GM23338 (cell line): Measurements from ENCODE around the gene TPSB2. TPM values are rescaled to one million over a fixed set of nuclear protein-coding genes. Genes with fewer than 3 reads are reported as not detected.

ENCODE experiments used
- ATAC-seq: fragments of 200-7000 bp; cut with Tn5 transposase; 3 replicates; pipeline ENCODE4 v1.9.1; 2020
- DNase-seq: peaks from one replicate; pipeline ENCODE4 v3.0.0-alpha.2; 2015; ENCODE audit warnings: low spot score
- H2AFZ ChIP-seq: fragments of 200-600 bp; sonication (generic); 2 replicates; pipeline ENCODE4 v1.8.0; 2016; ENCODE audit warnings: antibody characterized with exemption, mild to moderate bottlenecking, moderate library complexity
- H3F3A ChIP-seq: fragments of 200-600 bp; sonication (generic); replicated peaks from 2 replicates; pipeline ENCODE4 v1.8.0; 2017; ENCODE audit warnings: antibody characterized with exemption, mixed run types, low read depth
- H3K27ac ChIP-seq: fragments of 200-600 bp; sonication (generic); 2 replicates; pipeline ENCODE4 v1.6.1; 2016; ENCODE audit warnings: low read depth
- H3K27me3 ChIP-seq: fragments of 200-600 bp; sonication (generic); 2 replicates; pipeline ENCODE4 v1.8.0; 2016; ENCODE audit warnings: mild to moderate bottlenecking, mixed run types, moderate library complexity; ENCODE audit not compliant: insufficient read depth
- H3K36me3 ChIP-seq: fragments of 200-600 bp; sonication (generic); 2 replicates; pipeline ENCODE4 v1.8.0; 2016; ENCODE audit warnings: mild to moderate bottlenecking; ENCODE audit not compliant: insufficient read depth
- H3K4me1 ChIP-seq: fragments of 200-600 bp; sonication (generic); 2 replicates; pipeline ENCODE4 v1.8.0; 2016; ENCODE audit warnings: mild to moderate bottlenecking, moderate library complexity; ENCODE audit not compliant: insufficient read depth
- H3K4me2 ChIP-seq: fragments of 200-600 bp; sonication (generic); 2 replicates; pipeline ENCODE4 v1.7.1; 2017; ENCODE audit warnings: mixed run types
- H3K4me3 ChIP-seq: fragments of 200-600 bp; sonication (generic); 2 replicates; pipeline ENCODE4 v1.6.1; 2016; ENCODE audit warnings: mixed run types
- H3K79me2 ChIP-seq: fragments of 200-600 bp; sonication (generic); replicated peaks from 2 replicates; pipeline ENCODE4 v1.8.0; 2017; ENCODE audit warnings: mild to moderate bottlenecking; ENCODE audit not compliant: insufficient read depth
- H3K9me2 ChIP-seq: fragments of 200-600 bp; sonication (generic); 2 replicates; pipeline ENCODE4 v1.8.0; 2017; ENCODE audit not compliant: insufficient read depth
- H4K20me1 ChIP-seq: fragments of 200-600 bp; sonication (generic); replicated peaks from 2 replicates; pipeline ENCODE4 v1.8.0; 2017; ENCODE audit warnings: mild to moderate bottlenecking; ENCODE audit not compliant: insufficient read depth
- H3K27ac Mint-ChIP-seq: 2 replicates; pipeline ENCODE4 v1.8.0; 2020; ENCODE audit warnings: inconsistent platforms, mild to moderate bottlenecking, moderate library complexity, mixed read lengths
- H3K27me3 Mint-ChIP-seq: 3 replicates; pipeline ENCODE4 v1.8.0; 2022; ENCODE audit warnings: low read depth, mild to moderate bottlenecking, moderate library complexity, mixed read lengths, inconsistent platforms; ENCODE audit not compliant: insufficient read depth, poor library complexity
- H3K36me3 Mint-ChIP-seq: 3 replicates; pipeline ENCODE4 v1.8.0; 2021; ENCODE audit warnings: low read depth, mild to moderate bottlenecking, inconsistent platforms, moderate library complexity, mixed read lengths
- H3K4me1 Mint-ChIP-seq: 3 replicates; pipeline ENCODE4 v1.8.0; 2020; ENCODE audit warnings: mild to moderate bottlenecking, inconsistent platforms, mixed read lengths
- H3K4me3 Mint-ChIP-seq: 3 replicates; pipeline ENCODE4 v1.8.0; 2021; ENCODE audit warnings: moderate library complexity, mild to moderate bottlenecking, inconsistent platforms, mixed read lengths
- H3K9me3 Mint-ChIP-seq: 3 replicates; pipeline ENCODE4 v1.8.0; 2020; ENCODE audit warnings: moderate library complexity, mild to moderate bottlenecking, inconsistent platforms, mixed read lengths
- CREB1 ChIP-seq: fragments of 250-450 bp; sonication (Bioruptor Pico); IDR thresholded peaks from 2 replicates; pipeline ENCODE4 v1.5.0; 2020; ENCODE audit warnings: low read depth, mild to moderate bottlenecking, moderate library complexity
- CTCF ChIP-seq, 2 experiments: fragments of 200-600 bp in 1 of 2; sonication (generic) in 1 of 2; conservative IDR thresholded peaks; 2 replicates each; pipeline versions ENCODE4 v1.5.1 to v1.6.1; 2016 to 2017; ENCODE audit warnings: antibody characterized with exemption in 2 of 2, low read depth in 2 of 2, mild to moderate bottlenecking in 2 of 2, moderate library complexity in 1 of 2
- ETS1 ChIP-seq: IDR thresholded peaks from 2 replicates; pipeline ENCODE4 v1.6.1; 2016; ENCODE audit warnings: antibody characterized with exemption
- EZH2 ChIP-seq: fragments of 200-600 bp; sonication (generic); IDR thresholded peaks from one replicate; pipeline ENCODE4 v1.8.0; 2017; ENCODE audit warnings: antibody characterized with exemption, mild to moderate bottlenecking, low read depth; ENCODE audit not compliant: unreplicated experiment
- EZH2phosphoT487 ChIP-seq: fragments of 200-600 bp; sonication (generic); IDR thresholded peaks from one replicate; pipeline ENCODE4 v1.8.1; 2018; ENCODE audit warnings: antibody characterized with exemption; ENCODE audit not compliant: unreplicated experiment
- JUNB ChIP-seq: IDR thresholded peaks from one replicate; pipeline ENCODE4 v1.6.1; 2016; ENCODE audit warnings: antibody characterized with exemption; ENCODE audit not compliant: unreplicated experiment
- NANOG ChIP-seq: IDR thresholded peaks from 2 replicates; pipeline ENCODE4 v1.6.1; 2016; ENCODE audit warnings: antibody characterized with exemption, borderline replicate concordance
- POLR2AphosphoS5 ChIP-seq: IDR thresholded peaks from 2 replicates; pipeline ENCODE4 v1.6.1; 2016; ENCODE audit warnings: antibody characterized with exemption, low read depth
- REST ChIP-seq: IDR thresholded peaks from one replicate; pipeline ENCODE4 v1.6.1; 2018; ENCODE audit warnings: antibody characterized with exemption; ENCODE audit not compliant: unreplicated experiment
- STAT1 ChIP-seq: IDR thresholded peaks from one replicate; pipeline ENCODE4 v1.6.1; 2016; ENCODE audit warnings: antibody characterized with exemption; ENCODE audit not compliant: unreplicated experiment
- ZNF114 ChIP-seq: fragments of 250-450 bp; sonication (Bioruptor Pico); IDR thresholded peaks from 2 replicates; pipeline ENCODE4 v1.5.0; 2020; ENCODE audit warnings: mild to moderate bottlenecking, moderate library complexity
- ZNF331 ChIP-seq: fragments of 250-450 bp; sonication (Bioruptor Pico); IDR thresholded peaks from 2 replicates; pipeline ENCODE4 v1.5.0; 2020; ENCODE audit warnings: low read depth, mild to moderate bottlenecking, moderate library complexity
- ZNF462 ChIP-seq: fragments of 250-450 bp; sonication (Bioruptor Pico); IDR thresholded peaks from 2 replicates; pipeline ENCODE4 v1.5.0; 2020; ENCODE audit warnings: mild to moderate bottlenecking, moderate library complexity
- polyA plus RNA-seq: library from polyadenylated mRNA; unstranded; fragments of >200 nt; fragmentation: Nextera tagmentation; extraction: Ambion mirVana; gene quantifications from 2 replicates; pipeline ENCODE4 v1.2.1, GENCODE V29; 2016
- total RNA-seq: library from RNA; depleted of rRNA; stranded (reverse); fragments of >200 nt; shearing (Covaris generic); gene quantifications from 2 replicates; pipeline ENCODE4 v1.2.3, GENCODE V29; 2014

TPSB2 gene
- total and polyA plus RNA-seq, 2 experiments from 2014 or later: 0.23 TPM; not detected in 1

- no peak overlapping the region for H2AFZ ChIP-seq
- Mint-ChIP-seq H3K4me3 (no peak overlapping the region), H3K9me3 (no peaks in the 10 kb centered on the region), H3K27ac (no peak overlapping the region), H3K4me1 (no peaks in the 10 kb centered on the region), H3K27me3 (peaks cover 11% of the 10 kb centered on the region), H3K36me3 (no peaks in the 10 kb centered on the region; the same call in 2 of the 3 replicates)
- H3K27me3 ChIP-seq: no peaks in the 10 kb centered on the region
- no peaks in the 10 kb centered on the region for H3K4me1 ChIP-seq
- no peaks in the 10 kb centered on the region for H3K36me3 ChIP-seq
- no peaks in the 10 kb centered on the region for H3K9me2 ChIP-seq
- no peaks in the 10 kb centered on the region; the same call in none of the 2 replicates for H4K20me1 ChIP-seq
- no peaks in the 10 kb centered on the region for H3K79me2 ChIP-seq
- no peaks in the 10 kb centered on the region for H3F3A ChIP-seq
- no peak for ATAC-seq
- H3K27ac ChIP-seq: no peak overlapping the region
- DNase-seq: no peak
- TF ChIP-seq STAT1: no peak
- TF ChIP-seq POLR2AphosphoS5: no peak
- TF ChIP-seq EZH2: no peak
- no peak for TF ChIP-seq NANOG
- no peak for TF ChIP-seq CTCF (conservative IDR thresholded peaks at IDR 0.05; ENCODE audit: low read depth in 2 of 2)
- no peak for TF ChIP-seq CREB1 (CRISPR knock-in tag)
- TF ChIP-seq JUNB: no peak
- TF ChIP-seq REST: no peak
- no peak for TF ChIP-seq ZNF462 (CRISPR knock-in tag)
- TF ChIP-seq EZH2phosphoT487: no peak
- no peak for TF ChIP-seq ZNF331
- no peak for TF ChIP-seq ETS1
- TF ChIP-seq ZNF114 (CRISPR knock-in tag): no peak
- no peak overlapping the region for H3K4me2 ChIP-seq
- H3K4me3 ChIP-seq: no peak overlapping the region
These were observed 11.7 kb downstream of the TPSB2 start for GRCh38 chr16:1218061-1218929.
